Measurements from ENCODE around the gene SOCS1. TPM values are rescaled to one million over a fixed set of nuclear protein-coding genes. Genes with fewer than 3 reads are reported as not detected.

The SOCS1 gene
- total and polyA plus RNA-seq, 2 experiments from 2014 or later: 84.7 to 104 TPM

DNA sequence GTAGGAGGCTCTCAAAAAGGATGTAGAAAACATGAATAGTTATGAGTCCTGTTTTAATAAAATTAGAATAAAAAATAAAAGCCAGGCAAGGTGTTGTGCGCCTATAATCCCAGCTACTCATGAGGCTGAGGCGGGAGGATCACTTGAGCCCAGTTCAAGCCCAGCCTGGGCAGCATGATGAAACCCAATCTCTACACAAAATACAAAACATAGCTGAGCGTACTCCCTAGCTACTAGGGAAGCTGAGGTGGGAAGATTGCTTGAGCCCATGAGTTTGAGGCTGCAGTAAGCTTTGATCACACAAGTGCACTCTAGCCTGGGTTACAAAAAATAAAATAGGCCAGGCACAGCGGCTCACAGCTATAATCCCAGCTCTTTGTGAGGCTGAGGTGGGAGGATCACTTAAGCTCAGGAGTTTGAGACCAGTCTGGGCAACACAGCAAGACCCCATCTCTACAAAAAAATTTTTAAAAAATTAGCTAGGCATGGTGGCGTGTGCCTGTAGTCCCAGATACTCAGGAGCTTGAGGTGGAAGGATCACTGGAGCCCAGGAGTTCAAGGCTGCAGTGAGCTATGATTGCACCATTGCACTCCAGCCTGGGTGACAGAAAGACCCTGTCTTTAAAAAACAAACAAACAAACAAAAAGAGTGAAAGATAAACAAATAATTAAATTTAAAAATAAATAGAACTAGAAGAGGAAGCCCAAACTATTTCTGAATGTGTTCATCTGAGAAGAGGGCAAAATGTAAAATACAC lies 42.3 kb upstream of the SOCS1 start (continued):
- TF ChIP-seq EZH2 (IDR thresholded peaks at IDR 0.05; ENCODE audit: low read depth, unreplicated experiment) (no peak), CREB1 (CRISPR knock-in tag; IDR thresholded peaks at IDR 0.05; ENCODE audit: low read depth) (no peak)
- TF ChIP-seq, protein P1, sequence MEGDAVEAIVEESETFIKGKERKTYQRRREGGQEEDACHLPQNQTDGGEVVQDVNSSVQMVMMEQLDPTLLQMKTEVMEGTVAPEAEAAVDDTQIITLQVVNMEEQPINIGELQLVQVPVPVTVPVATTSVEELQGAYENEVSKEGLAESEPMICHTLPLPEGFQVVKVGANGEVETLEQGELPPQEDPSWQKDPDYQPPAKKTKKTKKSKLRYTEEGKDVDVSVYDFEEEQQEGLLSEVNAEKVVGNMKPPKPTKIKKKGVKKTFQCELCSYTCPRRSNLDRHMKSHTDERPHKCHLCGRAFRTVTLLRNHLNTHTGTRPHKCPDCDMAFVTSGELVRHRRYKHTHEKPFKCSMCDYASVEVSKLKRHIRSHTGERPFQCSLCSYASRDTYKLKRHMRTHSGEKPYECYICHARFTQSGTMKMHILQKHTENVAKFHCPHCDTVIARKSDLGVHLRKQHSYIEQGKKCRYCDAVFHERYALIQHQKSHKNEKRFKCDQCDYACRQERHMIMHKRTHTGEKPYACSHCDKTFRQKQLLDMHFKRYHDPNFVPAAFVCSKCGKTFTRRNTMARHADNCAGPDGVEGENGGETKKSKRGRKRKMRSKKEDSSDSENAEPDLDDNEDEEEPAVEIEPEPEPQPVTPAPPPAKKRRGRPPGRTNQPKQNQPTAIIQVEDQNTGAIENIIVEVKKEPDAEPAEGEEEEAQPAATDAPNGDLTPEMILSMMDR (conservative IDR thresholded peaks at IDR 0.05; ENCODE audit: low read depth in 2 of 2): no peak

DNA sequence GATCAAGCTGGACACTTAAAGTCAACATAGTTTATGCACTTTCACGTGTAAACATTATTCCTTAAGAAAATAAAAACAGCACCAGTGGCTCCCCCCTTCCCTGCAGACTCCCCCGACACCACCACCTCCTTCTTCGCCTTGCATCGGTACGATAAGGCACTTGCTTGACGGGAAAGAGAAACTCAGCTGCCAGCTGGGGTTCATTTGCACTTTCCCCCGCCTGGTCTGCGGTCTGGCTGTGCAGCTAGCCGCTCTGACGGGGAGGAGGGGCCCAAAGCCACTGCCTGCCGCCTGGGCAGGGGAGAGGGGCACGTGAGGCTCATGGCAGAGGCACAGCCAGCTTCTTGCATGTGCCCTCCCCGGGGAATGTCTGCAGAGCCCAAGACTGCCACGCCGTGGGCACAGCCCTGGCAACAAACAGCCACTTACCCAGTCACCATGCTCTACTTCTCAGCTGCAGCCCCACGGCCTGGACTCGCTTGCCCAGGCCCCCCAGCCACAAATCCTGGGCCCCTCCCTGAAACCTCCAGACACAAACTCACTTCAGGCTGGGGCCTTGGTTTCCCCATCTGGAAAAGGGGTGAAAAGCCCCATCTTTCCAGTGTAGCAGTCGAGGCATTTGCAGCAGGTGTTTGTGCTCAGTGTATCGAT lies 41.6 kb upstream of the SOCS1 start:
- ATAC-seq (peak; percentile 91), DNase-seq (ENCODE audit: low spot score) (peak; percentile 70)
- H4K20me1 ChIP-seq (replicated peaks; ENCODE audit: insufficient read depth): no peaks in the 10 kb centered on the region
- peaks cover 14% of the 10 kb centered on the region for H3K4me1 Mint-ChIP-seq
- H3K36me3 Mint-ChIP-seq (ENCODE audit: low read depth): no peaks in the 10 kb centered on the region
- no peaks in the 10 kb centered on the region for H3K79me2 ChIP-seq (replicated peaks; ENCODE audit: insufficient read depth)
- no peaks in the 10 kb centered on the region for H3K9me2 ChIP-seq (ENCODE audit: insufficient read depth)
- H3K27ac Mint-ChIP-seq: no peak overlapping the region
- no peak overlapping the region for H3K4me3 ChIP-seq
- H3K4me1 ChIP-seq (ENCODE audit: insufficient read depth): peaks cover 17% of the 10 kb centered on the region
- no peaks in the 10 kb centered on the region for H3K9me3 Mint-ChIP-seq
- no peak overlapping the region for H3K27ac ChIP-seq (ENCODE audit: low read depth)
- H3K4me2 ChIP-seq: peak overlapping the region; percentile 48
- peak overlapping the region; percentile 96 for H2AFZ ChIP-seq
- H3K4me3 Mint-ChIP-seq: no peak overlapping the region
- H3K27me3 Mint-ChIP-seq (ENCODE audit: insufficient read depth, low read depth, poor library complexity): no peaks in the 10 kb centered on the region
- peaks cover 7% of the 10 kb centered on the region; the same call in 1 of the 2 replicates for H3F3A ChIP-seq (replicated peaks; ENCODE audit: low read depth)
- H3K27me3 ChIP-seq (ENCODE audit: insufficient read depth): no peaks in the 10 kb centered on the region
- H3K36me3 ChIP-seq (ENCODE audit: insufficient read depth): no peaks in the 10 kb centered on the region
- TF ChIP-seq, protein P2, sequence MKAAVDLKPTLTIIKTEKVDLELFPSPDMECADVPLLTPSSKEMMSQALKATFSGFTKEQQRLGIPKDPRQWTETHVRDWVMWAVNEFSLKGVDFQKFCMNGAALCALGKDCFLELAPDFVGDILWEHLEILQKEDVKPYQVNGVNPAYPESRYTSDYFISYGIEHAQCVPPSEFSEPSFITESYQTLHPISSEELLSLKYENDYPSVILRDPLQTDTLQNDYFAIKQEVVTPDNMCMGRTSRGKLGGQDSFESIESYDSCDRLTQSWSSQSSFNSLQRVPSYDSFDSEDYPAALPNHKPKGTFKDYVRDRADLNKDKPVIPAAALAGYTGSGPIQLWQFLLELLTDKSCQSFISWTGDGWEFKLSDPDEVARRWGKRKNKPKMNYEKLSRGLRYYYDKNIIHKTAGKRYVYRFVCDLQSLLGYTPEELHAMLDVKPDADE (IDR thresholded peaks at IDR 0.05): no peak
- TF ChIP-seq EZH2phosphoT487 (IDR thresholded peaks at IDR 0.05; ENCODE audit: unreplicated experiment): no peak
- no peak for TF ChIP-seq NANOG (IDR thresholded peaks at IDR 0.05; ENCODE audit: borderline replicate concordance)
- TF ChIP-seq ZNF114 (CRISPR knock-in tag; IDR thresholded peaks at IDR 0.05): no peak
- TF ChIP-seq, protein P3, sequence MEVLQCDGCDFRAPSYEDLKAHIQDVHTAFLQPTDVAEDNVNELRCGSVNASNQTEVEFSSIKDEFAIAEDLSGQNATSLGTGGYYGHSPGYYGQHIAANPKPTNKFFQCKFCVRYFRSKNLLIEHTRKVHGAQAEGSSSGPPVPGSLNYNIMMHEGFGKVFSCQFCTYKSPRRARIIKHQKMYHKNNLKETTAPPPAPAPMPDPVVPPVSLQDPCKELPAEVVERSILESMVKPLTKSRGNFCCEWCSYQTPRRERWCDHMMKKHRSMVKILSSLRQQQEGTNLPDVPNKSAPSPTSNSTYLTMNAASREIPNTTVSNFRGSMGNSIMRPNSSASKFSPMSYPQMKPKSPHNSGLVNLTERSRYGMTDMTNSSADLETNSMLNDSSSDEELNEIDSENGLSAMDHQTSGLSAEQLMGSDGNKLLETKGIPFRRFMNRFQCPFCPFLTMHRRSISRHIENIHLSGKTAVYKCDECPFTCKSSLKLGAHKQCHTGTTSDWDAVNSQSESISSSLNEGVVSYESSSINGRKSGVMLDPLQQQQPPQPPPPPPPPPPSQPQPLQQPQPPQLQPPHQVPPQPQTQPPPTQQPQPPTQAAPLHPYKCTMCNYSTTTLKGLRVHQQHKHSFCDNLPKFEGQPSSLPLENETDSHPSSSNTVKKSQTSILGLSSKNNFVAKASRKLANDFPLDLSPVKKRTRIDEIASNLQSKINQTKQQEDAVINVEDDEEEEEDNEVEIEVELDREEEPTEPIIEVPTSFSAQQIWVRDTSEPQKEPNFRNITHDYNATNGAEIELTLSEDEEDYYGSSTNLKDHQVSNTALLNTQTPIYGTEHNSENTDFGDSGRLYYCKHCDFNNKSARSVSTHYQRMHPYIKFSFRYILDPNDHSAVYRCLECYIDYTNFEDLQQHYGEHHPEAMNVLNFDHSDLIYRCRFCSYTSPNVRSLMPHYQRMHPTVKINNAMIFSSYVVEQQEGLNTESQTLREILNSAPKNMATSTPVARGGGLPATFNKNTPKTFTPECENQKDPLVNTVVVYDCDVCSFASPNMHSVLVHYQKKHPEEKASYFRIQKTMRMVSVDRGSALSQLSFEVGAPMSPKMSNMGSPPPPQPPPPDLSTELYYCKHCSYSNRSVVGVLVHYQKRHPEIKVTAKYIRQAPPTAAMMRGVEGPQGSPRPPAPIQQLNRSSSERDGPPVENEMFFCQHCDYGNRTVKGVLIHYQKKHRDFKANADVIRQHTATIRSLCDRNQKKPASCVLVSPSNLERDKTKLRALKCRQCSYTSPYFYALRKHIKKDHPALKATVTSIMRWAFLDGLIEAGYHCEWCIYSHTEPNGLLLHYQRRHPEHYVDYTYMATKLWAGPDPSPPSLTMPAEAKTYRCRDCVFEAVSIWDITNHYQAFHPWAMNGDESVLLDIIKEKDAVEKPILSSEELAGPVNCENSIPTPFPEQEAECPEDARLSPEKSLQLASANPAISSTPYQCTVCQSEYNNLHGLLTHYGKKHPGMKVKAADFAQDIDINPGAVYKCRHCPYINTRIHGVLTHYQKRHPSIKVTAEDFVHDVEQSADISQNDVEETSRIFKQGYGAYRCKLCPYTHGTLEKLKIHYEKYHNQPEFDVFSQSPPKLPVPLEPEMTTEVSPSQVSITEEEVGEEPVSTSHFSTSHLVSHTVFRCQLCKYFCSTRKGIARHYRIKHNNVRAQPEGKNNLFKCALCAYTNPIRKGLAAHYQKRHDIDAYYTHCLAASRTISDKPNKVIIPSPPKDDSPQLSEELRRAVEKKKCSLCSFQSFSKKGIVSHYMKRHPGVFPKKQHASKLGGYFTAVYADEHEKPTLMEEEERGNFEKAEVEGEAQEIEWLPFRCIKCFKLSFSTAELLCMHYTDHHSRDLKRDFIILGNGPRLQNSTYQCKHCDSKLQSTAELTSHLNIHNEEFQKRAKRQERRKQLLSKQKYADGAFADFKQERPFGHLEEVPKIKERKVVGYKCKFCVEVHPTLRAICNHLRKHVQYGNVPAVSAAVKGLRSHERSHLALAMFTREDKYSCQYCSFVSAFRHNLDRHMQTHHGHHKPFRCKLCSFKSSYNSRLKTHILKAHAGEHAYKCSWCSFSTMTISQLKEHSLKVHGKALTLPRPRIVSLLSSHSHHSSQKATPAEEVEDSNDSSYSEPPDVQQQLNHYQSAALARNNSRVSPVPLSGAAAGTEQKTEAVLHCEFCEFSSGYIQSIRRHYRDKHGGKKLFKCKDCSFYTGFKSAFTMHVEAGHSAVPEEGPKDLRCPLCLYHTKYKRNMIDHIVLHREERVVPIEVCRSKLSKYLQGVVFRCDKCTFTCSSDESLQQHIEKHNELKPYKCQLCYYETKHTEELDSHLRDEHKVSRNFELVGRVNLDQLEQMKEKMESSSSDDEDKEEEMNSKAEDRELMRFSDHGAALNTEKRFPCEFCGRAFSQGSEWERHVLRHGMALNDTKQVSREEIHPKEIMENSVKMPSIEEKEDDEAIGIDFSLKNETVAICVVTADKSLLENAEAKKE (CRISPR knock-in tag; IDR thresholded peaks at IDR 0.05): no peak
- TF ChIP-seq EZH2 (IDR thresholded peaks at IDR 0.05; ENCODE audit: low read depth, unreplicated experiment): no peak
- TF ChIP-seq STAT1 (IDR thresholded peaks at IDR 0.05; ENCODE audit: unreplicated experiment): no peak
- TF ChIP-seq, protein P1 (conservative IDR thresholded peaks at IDR 0.05; ENCODE audit: low read depth in 2 of 2): no peak
